ENCODE measurements around the gene MKS1. TPM values are rescaled to one million over a fixed set of nuclear protein-coding genes. Genes with fewer than 3 reads are reported as not detected.

Gene MKS1
- total and polyA plus RNA-seq, 2 experiments from 2014 or later: 14.0 to 17.4 TPM

DNA sequence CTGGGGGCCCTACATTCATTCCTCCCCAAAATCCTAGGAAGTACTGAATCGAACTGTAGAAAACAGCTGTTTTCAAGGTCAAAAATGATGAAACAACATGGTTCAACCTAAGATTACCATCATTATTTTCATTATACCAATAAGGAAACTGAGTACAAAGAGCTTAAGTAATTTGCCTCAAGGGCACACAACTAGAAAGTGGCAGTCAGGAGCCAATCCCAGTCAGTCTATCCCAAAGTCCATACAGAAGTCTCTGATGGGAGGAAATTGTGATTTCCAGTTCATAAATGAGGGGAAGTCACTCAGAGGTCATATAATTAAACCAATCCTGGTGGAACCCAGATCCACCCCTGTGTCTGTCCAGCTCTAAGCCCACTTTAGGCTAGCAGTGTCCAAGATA lies 27.7 kb upstream of the MKS1 start (continued):
- TF ChIP-seq, protein P1, sequence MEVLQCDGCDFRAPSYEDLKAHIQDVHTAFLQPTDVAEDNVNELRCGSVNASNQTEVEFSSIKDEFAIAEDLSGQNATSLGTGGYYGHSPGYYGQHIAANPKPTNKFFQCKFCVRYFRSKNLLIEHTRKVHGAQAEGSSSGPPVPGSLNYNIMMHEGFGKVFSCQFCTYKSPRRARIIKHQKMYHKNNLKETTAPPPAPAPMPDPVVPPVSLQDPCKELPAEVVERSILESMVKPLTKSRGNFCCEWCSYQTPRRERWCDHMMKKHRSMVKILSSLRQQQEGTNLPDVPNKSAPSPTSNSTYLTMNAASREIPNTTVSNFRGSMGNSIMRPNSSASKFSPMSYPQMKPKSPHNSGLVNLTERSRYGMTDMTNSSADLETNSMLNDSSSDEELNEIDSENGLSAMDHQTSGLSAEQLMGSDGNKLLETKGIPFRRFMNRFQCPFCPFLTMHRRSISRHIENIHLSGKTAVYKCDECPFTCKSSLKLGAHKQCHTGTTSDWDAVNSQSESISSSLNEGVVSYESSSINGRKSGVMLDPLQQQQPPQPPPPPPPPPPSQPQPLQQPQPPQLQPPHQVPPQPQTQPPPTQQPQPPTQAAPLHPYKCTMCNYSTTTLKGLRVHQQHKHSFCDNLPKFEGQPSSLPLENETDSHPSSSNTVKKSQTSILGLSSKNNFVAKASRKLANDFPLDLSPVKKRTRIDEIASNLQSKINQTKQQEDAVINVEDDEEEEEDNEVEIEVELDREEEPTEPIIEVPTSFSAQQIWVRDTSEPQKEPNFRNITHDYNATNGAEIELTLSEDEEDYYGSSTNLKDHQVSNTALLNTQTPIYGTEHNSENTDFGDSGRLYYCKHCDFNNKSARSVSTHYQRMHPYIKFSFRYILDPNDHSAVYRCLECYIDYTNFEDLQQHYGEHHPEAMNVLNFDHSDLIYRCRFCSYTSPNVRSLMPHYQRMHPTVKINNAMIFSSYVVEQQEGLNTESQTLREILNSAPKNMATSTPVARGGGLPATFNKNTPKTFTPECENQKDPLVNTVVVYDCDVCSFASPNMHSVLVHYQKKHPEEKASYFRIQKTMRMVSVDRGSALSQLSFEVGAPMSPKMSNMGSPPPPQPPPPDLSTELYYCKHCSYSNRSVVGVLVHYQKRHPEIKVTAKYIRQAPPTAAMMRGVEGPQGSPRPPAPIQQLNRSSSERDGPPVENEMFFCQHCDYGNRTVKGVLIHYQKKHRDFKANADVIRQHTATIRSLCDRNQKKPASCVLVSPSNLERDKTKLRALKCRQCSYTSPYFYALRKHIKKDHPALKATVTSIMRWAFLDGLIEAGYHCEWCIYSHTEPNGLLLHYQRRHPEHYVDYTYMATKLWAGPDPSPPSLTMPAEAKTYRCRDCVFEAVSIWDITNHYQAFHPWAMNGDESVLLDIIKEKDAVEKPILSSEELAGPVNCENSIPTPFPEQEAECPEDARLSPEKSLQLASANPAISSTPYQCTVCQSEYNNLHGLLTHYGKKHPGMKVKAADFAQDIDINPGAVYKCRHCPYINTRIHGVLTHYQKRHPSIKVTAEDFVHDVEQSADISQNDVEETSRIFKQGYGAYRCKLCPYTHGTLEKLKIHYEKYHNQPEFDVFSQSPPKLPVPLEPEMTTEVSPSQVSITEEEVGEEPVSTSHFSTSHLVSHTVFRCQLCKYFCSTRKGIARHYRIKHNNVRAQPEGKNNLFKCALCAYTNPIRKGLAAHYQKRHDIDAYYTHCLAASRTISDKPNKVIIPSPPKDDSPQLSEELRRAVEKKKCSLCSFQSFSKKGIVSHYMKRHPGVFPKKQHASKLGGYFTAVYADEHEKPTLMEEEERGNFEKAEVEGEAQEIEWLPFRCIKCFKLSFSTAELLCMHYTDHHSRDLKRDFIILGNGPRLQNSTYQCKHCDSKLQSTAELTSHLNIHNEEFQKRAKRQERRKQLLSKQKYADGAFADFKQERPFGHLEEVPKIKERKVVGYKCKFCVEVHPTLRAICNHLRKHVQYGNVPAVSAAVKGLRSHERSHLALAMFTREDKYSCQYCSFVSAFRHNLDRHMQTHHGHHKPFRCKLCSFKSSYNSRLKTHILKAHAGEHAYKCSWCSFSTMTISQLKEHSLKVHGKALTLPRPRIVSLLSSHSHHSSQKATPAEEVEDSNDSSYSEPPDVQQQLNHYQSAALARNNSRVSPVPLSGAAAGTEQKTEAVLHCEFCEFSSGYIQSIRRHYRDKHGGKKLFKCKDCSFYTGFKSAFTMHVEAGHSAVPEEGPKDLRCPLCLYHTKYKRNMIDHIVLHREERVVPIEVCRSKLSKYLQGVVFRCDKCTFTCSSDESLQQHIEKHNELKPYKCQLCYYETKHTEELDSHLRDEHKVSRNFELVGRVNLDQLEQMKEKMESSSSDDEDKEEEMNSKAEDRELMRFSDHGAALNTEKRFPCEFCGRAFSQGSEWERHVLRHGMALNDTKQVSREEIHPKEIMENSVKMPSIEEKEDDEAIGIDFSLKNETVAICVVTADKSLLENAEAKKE (CRISPR knock-in tag; IDR thresholded peaks at IDR 0.05): no peak
- TF ChIP-seq CTCF (conservative IDR thresholded peaks at IDR 0.05; ENCODE audit: low read depth in 2 of 2): no peak
- no peak for TF ChIP-seq EZH2 (IDR thresholded peaks at IDR 0.05; ENCODE audit: low read depth, unreplicated experiment)
- no peak for TF ChIP-seq STAT1 (IDR thresholded peaks at IDR 0.05; ENCODE audit: unreplicated experiment)
- TF ChIP-seq, protein P2, sequence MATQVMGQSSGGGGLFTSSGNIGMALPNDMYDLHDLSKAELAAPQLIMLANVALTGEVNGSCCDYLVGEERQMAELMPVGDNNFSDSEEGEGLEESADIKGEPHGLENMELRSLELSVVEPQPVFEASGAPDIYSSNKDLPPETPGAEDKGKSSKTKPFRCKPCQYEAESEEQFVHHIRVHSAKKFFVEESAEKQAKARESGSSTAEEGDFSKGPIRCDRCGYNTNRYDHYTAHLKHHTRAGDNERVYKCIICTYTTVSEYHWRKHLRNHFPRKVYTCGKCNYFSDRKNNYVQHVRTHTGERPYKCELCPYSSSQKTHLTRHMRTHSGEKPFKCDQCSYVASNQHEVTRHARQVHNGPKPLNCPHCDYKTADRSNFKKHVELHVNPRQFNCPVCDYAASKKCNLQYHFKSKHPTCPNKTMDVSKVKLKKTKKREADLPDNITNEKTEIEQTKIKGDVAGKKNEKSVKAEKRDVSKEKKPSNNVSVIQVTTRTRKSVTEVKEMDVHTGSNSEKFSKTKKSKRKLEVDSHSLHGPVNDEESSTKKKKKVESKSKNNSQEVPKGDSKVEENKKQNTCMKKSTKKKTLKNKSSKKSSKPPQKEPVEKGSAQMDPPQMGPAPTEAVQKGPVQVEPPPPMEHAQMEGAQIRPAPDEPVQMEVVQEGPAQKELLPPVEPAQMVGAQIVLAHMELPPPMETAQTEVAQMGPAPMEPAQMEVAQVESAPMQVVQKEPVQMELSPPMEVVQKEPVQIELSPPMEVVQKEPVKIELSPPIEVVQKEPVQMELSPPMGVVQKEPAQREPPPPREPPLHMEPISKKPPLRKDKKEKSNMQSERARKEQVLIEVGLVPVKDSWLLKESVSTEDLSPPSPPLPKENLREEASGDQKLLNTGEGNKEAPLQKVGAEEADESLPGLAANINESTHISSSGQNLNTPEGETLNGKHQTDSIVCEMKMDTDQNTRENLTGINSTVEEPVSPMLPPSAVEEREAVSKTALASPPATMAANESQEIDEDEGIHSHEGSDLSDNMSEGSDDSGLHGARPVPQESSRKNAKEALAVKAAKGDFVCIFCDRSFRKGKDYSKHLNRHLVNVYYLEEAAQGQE (IDR thresholded peaks at IDR 0.05; ENCODE audit: unreplicated experiment): no peak
- TF ChIP-seq ZNF114 (CRISPR knock-in tag; IDR thresholded peaks at IDR 0.05): no peak
- TF ChIP-seq POLR2AphosphoS5 (IDR thresholded peaks at IDR 0.05; ENCODE audit: low read depth): no peak
- TF ChIP-seq CREB1 (CRISPR knock-in tag; IDR thresholded peaks at IDR 0.05; ENCODE audit: low read depth): no peak

Measured in GM23338 (cell line).